Measurements from ENCODE around the gene OR5K4. TPM values are rescaled to one million over a fixed set of nuclear protein-coding genes. Genes with fewer than 3 reads are reported as not detected.

The OR5K4 gene, protein sequence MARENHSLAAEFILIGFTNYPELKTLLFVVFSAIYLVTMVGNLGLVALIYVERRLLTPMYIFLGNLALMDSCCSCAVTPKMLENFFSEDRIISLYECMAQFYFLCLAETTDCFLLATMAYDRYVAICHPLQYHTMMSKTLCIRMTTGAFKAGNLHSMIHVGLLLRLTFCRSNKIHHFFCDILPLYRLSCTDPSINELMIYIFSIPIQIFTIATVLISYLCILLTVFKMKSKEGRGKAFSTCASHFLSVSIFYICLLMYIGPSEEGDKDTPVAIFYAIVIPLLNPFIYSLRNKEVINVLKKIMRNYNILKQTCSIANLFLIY
- not detected in 5 replicates for total RNA-seq (2022; extraction: Qiagen RNA extraction; ENCODE audit: low read depth)

DNA sequence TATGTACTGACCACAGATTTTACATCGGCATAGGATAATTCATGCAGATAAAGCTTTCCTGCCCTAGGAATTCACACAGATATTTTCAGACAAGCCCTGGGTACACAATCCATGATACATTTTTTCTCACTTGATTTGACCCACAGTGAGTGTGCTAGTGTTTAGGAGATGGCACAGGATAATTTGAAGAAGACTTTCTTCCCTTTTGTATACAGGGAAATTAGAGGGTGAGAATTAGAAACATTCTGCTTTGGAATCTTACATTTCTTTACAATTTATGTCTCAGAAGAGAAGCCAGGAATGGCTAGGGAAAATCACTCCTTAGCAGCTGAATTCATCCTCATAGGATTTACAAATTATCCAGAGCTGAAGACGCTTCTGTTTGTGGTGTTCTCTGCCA lies at the start of gene OR5K4:
OR5K4 (plus strand) TSS at position 301 of the 400 bp plus-strand sequence; CDS start at position 301, 0 bp downstream.

GRCh38 chr3:98390366-98390765 lies 36.7 kb downstream of the OR5K4 start, which contains the start of gene OR5K3:
OR5K3 (plus strand) TSS chr3:98390666; CDS start chr3:98390666, 0 bp downstream.

Other genes with a start within 250 kb of the OR5K4 start
- not detected in 5 replicates for gene OR5H1, start 223.1 kb upstream of the OR5K4 start, total RNA-seq (2022; extraction: Qiagen RNA extraction; ENCODE audit: low read depth)
- not detected in 5 replicates for gene OR5H14, start 206.4 kb upstream of the OR5K4 start, total RNA-seq (2022; extraction: Qiagen RNA extraction; ENCODE audit: low read depth)
- gene OR5H15, start 187.2 kb upstream of the OR5K4 start, total RNA-seq (2022; extraction: Qiagen RNA extraction; ENCODE audit: low read depth): not detected in 5 replicates
- gene OR5H6, start 89.6 kb upstream of the OR5K4 start, total RNA-seq (2022; extraction: Qiagen RNA extraction; ENCODE audit: low read depth): not detected in 5 replicates
- not detected in 5 replicates for gene OR5H2, start 71.3 kb upstream of the OR5K4 start, total RNA-seq (2022; extraction: Qiagen RNA extraction; ENCODE audit: low read depth)
- gene OR5K3, start 36.8 kb downstream of the OR5K4 start, total RNA-seq (2022; extraction: Qiagen RNA extraction; ENCODE audit: low read depth): not detected in 5 replicates
- not detected in 5 replicates for gene OR5K1, start 109.3 kb downstream of the OR5K4 start, total RNA-seq (2022; extraction: Qiagen RNA extraction; ENCODE audit: low read depth)
- not detected in 5 replicates for gene OR5K2, start 143.8 kb downstream of the OR5K4 start, total RNA-seq (2022; extraction: Qiagen RNA extraction; ENCODE audit: low read depth)
- 46.0 to 68.6 TPM (median 61.1 TPM) in 5 replicates for gene CLDND1, start 169.0 kb downstream of the OR5K4 start, total RNA-seq (2022; extraction: Qiagen RNA extraction; ENCODE audit: low read depth)
- not detected in 5 replicates for gene GPR15, start 178.1 kb downstream of the OR5K4 start, total RNA-seq (2022; extraction: Qiagen RNA extraction; ENCODE audit: low read depth)
- gene CPOX, start 239.8 kb downstream of the OR5K4 start, total RNA-seq (2022; extraction: Qiagen RNA extraction; ENCODE audit: low read depth): 16.8 to 25.1 TPM (median 21.8 TPM) in 5 replicates